ENCODE measurements around the gene NFATC2.

DNA sequence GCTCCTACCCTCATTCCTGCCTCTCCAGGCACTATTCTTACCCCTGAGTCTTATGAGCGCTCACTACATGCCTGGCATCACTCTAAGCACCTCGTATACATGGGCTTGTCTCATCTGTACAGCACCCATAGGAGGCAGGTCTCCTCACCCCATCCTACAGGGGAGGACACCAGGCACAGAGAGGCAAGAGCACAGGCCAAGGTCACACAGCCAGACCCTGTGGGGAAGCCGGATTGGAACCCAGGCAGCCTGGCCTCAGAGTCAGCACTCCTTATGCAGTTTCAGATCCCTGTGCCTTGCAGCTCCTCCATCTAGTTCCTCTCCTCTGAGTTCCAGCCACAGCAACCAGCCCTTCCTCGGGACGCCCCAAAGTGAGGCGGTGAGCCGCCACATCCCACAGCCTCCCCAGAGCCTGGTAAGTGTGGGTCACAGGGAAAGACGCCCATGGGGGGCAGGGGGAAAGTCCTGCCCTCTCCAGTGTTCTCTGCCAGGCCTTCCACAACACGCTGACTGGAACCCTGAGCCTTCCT lies 103.3 kb downstream of the NFATC2 start:
- TF ChIP-seq, protein P1, sequence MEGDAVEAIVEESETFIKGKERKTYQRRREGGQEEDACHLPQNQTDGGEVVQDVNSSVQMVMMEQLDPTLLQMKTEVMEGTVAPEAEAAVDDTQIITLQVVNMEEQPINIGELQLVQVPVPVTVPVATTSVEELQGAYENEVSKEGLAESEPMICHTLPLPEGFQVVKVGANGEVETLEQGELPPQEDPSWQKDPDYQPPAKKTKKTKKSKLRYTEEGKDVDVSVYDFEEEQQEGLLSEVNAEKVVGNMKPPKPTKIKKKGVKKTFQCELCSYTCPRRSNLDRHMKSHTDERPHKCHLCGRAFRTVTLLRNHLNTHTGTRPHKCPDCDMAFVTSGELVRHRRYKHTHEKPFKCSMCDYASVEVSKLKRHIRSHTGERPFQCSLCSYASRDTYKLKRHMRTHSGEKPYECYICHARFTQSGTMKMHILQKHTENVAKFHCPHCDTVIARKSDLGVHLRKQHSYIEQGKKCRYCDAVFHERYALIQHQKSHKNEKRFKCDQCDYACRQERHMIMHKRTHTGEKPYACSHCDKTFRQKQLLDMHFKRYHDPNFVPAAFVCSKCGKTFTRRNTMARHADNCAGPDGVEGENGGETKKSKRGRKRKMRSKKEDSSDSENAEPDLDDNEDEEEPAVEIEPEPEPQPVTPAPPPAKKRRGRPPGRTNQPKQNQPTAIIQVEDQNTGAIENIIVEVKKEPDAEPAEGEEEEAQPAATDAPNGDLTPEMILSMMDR (IDR thresholded peaks at IDR 0.05; ENCODE audit: poor library complexity, severe bottlenecking), result no peak
- no peak for TF ChIP-seq POLR2AphosphoS5 (IDR thresholded peaks at IDR 0.05)
- no peak for TF ChIP-seq EP300 (conservative IDR thresholded peaks at IDR 0.05; ENCODE audit: poor library complexity, severe bottlenecking)
- TF ChIP-seq, protein P2, sequence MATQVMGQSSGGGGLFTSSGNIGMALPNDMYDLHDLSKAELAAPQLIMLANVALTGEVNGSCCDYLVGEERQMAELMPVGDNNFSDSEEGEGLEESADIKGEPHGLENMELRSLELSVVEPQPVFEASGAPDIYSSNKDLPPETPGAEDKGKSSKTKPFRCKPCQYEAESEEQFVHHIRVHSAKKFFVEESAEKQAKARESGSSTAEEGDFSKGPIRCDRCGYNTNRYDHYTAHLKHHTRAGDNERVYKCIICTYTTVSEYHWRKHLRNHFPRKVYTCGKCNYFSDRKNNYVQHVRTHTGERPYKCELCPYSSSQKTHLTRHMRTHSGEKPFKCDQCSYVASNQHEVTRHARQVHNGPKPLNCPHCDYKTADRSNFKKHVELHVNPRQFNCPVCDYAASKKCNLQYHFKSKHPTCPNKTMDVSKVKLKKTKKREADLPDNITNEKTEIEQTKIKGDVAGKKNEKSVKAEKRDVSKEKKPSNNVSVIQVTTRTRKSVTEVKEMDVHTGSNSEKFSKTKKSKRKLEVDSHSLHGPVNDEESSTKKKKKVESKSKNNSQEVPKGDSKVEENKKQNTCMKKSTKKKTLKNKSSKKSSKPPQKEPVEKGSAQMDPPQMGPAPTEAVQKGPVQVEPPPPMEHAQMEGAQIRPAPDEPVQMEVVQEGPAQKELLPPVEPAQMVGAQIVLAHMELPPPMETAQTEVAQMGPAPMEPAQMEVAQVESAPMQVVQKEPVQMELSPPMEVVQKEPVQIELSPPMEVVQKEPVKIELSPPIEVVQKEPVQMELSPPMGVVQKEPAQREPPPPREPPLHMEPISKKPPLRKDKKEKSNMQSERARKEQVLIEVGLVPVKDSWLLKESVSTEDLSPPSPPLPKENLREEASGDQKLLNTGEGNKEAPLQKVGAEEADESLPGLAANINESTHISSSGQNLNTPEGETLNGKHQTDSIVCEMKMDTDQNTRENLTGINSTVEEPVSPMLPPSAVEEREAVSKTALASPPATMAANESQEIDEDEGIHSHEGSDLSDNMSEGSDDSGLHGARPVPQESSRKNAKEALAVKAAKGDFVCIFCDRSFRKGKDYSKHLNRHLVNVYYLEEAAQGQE (IDR thresholded peaks at IDR 0.05; ENCODE audit: borderline replicate concordance), result no peak
- TF ChIP-seq EZH2 (IDR thresholded peaks at IDR 0.05; ENCODE audit: borderline replicate concordance, insufficient read depth, low read length, poor library complexity, severe bottlenecking), result no peak
- TF ChIP-seq RAD21 (conservative IDR thresholded peaks at IDR 0.05), result no peak
- TF ChIP-seq SMC3 (conservative IDR thresholded peaks at IDR 0.05; ENCODE audit: poor library complexity), result no peak
- TF ChIP-seq TAF1 (IDR thresholded peaks at IDR 0.05; ENCODE audit: low read depth), result no peak
- TF ChIP-seq MXI1 (conservative IDR thresholded peaks at IDR 0.05; ENCODE audit: poor library complexity, severe bottlenecking), result no peak
